Esophagus squamous epithelium (tissue), 4 donors: ENCODE data around the gene CUTA.

ENCODE experiments used
- POLR2A ChIP-seq, 4 donors: fragments of 450-650 bp; IDR thresholded peaks; one replicate each; pipeline ENCODE4 v1.6.1; 2017; ENCODE audit warnings: antibody characterized with exemption in 4 of 4, mild to moderate bottlenecking in 4 of 4, moderate library complexity in 3 of 4
- TF ChIP-seq, protein P1 (sequence below), 6 experiments: fragments of 450-650 bp in 4 of 6; fragments of 200-600 bp in 2 of 6; sonication (generic) in 2 of 6; IDR thresholded peaks; one replicate each; pipeline ENCODE4 v1.5.1; 2016 to 2019; ENCODE audit warnings: antibody characterized with exemption in 6 of 6, mild to moderate bottlenecking in 4 of 6, moderate library complexity in 4 of 6

DNA sequence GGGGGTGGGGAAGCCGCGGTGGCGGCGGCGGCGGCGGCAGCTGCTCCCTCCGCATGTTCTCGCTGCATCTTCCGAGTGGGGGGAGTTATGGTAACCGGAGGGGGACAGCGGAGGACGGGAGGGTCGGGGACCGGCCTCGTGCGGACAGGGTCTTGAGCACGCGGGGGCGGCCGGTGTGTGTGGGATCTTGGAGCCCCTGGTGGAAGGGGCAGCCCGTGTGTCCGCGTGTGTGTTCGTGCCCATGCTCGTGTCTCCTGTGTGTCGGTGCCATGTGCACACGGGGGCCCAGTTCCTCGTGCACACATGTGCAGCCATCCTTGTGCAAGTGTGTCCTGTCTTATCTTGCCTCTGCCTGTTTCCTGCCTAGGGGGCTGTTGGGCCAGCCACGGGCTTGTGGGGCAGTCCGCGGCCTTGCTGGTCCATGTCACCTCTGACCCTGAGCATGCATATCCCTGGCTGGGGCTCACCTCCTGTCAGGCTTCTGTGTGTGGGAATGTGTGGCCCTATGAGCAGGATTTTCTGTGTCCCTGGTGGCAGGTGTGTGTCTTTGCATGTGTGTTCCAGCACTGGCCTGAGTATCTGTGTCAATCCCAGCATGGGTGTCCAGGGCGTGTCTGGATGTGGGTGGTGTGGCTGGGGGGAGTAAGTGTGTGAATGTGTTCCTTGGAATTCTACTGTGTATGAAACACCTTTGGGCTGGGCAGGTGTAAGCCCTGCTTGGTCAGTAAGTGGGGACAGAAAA, 10.5 kb upstream of the CUTA start:
- TF ChIP-seq, protein P1, sequence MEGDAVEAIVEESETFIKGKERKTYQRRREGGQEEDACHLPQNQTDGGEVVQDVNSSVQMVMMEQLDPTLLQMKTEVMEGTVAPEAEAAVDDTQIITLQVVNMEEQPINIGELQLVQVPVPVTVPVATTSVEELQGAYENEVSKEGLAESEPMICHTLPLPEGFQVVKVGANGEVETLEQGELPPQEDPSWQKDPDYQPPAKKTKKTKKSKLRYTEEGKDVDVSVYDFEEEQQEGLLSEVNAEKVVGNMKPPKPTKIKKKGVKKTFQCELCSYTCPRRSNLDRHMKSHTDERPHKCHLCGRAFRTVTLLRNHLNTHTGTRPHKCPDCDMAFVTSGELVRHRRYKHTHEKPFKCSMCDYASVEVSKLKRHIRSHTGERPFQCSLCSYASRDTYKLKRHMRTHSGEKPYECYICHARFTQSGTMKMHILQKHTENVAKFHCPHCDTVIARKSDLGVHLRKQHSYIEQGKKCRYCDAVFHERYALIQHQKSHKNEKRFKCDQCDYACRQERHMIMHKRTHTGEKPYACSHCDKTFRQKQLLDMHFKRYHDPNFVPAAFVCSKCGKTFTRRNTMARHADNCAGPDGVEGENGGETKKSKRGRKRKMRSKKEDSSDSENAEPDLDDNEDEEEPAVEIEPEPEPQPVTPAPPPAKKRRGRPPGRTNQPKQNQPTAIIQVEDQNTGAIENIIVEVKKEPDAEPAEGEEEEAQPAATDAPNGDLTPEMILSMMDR (IDR thresholded peaks at IDR 0.05), result peak in 4 of 6 experiments; percentile 33 to 69 (median 49)
- peak in 1 of 4 donors; percentile 7 for TF ChIP-seq POLR2A (IDR thresholded peaks at IDR 0.05)
